Measurements from ENCODE around the gene VPS33B.
A peak's percentile ranks its signal among the peaks of the same experiment; 100 is the strongest.
"Not testable (repeated sequence)": the region's sequence is repeated elsewhere in the genome, so short reads cannot be mapped to it uniquely, and the experiment has no call there.

The VPS33B gene

GRCh38 chr15:91031796-91032195, 9.4 kb upstream of the VPS33B start:
- DNase-seq (ENCODE audit: low read depth): no peak

DNA sequence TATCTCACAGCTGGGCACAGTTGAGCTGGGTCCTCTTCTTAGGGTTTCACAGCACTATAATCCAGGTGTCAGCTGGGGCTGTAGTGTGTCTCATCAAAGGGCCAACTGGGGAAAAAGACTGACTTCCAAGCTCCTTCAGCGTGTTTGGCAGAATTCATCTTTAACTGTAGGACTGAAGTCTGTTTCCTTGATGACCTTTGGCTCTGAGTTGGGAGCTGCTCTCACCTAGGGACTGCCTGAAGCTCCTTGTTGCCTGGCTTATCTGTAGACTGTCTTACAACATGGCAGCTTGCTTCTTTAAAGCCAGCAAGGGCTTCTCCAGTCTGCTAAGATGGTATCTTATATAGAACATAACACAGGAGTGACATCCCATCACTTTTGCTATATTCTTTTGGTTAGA, 5.3 kb upstream of the VPS33B start:
- no peak for DNase-seq (ENCODE audit: low read depth)

GRCh38 chr15:91023720-91024119, 1.3 kb upstream of the VPS33B start:
- DNase-seq (ENCODE audit: low read depth): no peak

DNA sequence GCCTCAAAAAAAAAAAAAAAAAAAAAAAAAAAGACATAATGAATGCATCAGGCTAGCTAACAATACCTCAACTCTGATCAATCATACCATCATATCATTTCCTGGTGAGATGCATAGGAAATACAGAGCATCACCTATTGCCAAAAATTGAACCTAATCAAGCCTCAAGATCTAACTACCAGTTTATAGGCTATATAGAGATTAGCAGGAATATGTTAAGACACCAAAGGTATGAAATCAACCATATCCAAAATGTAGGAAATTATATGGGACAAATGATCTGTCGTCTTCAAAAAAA, 387 bp upstream of the VPS33B start:
- no peak for DNase-seq (ENCODE audit: low read depth)

DNA sequence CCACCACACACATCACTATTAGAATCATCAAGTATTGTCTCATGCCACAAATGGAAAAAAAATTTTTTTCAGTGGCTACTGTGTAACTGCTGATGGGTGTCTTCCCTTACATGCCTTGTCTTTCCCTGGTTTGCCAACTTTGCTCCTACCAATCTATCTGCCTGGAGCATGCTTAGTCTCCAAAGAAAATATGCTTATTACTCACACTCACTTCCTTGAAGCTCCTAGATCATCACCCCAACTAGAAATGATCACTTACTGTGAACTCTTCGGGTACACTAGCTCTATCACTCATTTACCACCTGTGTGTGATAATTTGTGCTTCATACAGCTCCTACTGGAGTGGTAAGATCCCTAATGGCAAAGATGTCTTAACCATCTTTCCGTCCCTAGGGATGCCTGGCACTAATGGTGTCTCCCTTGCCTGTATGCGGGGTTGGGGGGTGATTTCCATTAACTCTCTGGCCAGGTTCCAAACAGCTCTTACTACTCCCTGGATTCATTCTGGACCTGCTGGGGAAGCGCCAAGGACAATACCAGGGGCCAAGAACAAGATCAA, 799 bp downstream of the VPS33B start:
- DNase-seq (ENCODE audit: low read depth): peak; percentile 24

- DNase-seq (ENCODE audit: low read depth): no peak
Observed at GRCh38 chr15:91018158-91018557, 4.2 kb downstream of the VPS33B start.

DNA sequence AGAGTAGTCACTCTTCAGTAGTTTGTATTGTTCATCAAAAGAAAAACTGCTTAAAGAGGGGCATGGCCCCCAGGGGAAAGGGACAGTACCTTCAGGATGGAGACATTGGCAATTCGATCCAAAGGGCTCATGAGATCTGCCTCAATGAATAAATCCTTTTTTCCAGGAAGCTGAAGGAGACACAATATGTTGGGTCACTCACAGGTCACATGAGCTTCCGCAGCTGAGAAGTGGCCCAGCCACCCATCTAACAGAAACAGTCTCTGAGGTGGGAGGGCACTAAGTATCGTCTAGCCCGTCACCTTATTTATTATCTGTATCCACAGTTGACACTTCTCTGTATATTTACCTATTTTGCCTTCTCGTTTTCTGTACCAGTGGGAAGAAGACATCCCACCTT, 4.7 kb downstream of the VPS33B start:
- no peak for DNase-seq (ENCODE audit: low read depth)

DNA sequence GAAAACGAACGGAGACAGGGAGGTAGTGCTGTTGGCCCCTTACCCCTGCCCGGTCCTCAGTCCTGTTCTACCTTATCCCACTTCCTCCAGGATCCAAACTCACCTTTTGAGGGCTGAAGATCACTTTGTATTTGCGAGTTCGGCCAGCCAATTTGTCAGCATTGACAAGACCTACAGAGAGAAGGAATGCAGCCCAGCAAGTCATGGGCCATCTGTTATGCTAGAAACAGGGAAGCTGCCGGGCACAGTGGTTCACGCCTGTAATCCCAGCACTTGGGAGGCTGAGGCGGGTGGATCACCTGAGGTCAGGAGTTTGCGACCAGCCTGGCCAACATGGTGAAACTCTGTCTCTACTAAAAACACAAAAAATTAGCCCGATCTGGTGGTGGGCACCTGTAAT, 8.7 kb downstream of the VPS33B start:
- DNase-seq (ENCODE audit: low read depth): not testable (repeated sequence)

DNA sequence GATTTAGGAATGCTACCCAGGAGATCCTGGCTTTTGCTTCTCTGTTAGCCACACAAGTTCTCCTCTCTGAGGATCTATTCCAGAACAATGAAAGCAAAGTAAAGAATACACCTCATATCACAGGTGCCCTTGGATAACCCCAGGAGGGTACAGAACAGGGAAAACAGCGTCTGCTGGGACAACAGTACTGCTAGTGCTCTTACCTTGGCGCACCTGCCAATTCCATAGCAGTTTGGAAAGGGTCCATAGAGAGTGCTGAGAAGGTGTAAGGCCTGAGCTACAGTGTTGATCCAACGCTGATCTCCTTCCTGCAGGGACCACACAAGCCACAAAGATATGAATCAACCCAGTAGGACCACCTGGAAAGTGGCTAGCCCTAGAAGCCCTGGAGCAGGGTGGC, 15.1 kb downstream of the VPS33B start:
- DNase-seq (ENCODE audit: low read depth): no peak

DNA sequence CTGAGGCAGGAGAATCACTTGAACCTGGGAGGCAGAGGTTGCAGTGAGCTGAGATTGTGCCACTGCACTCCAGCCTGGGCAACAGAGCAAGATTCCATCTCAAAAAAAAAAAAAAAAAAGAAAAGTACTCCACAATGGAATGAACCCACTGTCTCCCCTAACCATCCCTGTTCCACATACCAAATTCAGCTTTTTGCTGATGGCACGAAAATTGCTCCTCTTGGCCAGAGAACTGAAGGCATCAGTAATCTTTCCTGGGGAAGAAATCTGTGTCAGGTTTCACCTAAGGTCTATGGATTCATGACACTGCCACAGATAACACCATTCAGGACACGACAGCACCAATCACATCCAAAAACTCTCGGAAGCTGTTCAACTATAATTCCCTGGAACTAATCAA, 21.2 kb downstream of the VPS33B start:
- DNase-seq (ENCODE audit: low read depth): no peak

DNA sequence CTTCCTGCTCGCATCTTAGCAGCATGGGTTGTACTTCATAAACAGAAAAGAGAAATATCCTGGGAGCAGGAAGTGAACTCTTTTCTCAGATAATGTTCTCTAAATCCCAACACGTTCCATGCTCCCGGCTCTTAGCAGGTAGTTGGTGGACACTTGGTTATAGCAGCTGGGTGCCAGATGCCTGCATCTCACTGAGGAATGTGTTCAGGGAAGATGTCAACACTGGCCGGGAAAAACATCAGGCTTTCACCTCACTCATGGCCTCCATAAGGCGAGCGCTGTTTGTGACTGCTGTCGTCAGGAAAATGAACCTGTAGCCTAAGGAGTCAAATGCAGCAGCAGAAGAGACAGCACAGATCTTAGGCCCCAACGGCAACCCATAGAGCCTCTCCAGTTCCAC, 23.7 kb downstream of the VPS33B start:
- no peak for DNase-seq (ENCODE audit: low read depth)

GRCh38 chr15:90994417-90995311, 27.7 kb downstream of the VPS33B start, which contains the start of gene PRC1:
PRC1 (minus strand) TSS chr15:90994535; CDS start chr15:90994417, 118 bp downstream.
- DNase-seq (ENCODE audit: low read depth): peak; percentile 98

DNA sequence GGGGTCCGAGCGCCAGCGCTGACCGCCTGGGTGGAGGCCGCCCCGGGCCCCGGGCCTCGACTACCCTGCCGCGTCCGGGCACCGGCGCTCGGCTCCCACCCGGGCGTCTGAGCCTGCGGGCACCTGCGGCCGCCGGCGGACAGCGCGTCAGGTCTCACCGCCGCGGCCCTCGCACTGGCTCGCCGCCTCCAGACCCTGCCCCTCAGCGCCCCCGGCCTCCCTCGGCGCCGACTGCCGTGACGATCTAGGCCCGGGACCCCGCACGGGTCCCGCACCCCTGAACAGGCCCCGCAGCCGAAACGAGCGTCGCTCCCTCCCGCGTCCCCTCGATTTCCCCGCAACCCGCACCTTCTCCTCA, 28.4 kb downstream of the VPS33B start:
- DNase-seq (ENCODE audit: low read depth): no peak

DNA sequence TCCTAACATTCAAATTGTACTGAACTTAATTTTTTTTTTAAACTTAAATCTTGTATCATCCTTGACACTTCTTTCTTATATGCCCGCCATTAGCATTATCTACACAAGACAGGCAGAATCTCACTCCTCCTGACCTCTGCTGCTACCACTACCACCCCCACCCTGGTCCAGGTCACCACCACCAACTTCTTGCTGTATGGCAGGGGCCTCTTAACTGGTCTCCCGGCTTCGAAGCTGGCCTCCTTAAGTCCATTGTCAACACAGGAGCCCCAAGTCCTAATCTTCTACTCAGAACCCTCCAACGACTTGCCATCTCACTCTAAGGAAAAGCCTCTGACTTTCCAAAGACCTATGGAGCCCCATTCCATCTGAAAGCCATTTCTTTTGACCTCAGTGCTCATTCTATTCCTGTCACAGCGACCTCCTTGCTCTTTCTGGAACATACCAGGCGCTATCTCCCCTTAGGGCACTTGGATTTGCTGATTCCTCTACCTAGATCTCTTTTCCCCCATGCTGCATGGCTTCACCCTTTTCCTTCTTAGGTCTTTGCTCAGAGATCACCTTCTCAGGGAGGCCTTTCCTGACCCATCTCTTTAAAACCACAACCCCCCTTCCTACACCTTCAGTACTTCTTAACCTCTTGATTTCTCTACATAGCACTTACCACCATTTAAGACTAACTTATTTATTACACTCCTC, 30.7 kb downstream of the VPS33B start:
- no peak for DNase-seq (ENCODE audit: low read depth)

DNA sequence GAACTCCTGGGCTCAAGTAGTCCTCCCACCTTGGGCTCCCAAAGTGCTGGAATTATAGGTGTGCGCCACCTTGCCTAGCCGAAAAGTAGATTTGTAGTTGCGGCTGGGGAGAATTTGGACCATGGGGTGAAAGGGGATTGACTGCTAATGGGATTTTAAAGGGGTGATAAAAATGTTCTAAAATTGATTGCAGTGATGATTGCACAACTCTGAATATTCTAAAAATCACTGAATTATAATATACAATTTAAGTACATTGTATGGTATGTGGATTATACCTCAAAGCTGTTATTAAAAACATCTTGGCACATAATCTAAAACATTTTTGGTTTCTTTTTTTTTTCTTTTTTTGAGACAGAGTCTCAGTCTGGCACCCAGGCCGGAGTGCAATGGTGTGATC, 31.9 kb downstream of the VPS33B start:
- no peak for DNase-seq (ENCODE audit: low read depth)

DNA sequence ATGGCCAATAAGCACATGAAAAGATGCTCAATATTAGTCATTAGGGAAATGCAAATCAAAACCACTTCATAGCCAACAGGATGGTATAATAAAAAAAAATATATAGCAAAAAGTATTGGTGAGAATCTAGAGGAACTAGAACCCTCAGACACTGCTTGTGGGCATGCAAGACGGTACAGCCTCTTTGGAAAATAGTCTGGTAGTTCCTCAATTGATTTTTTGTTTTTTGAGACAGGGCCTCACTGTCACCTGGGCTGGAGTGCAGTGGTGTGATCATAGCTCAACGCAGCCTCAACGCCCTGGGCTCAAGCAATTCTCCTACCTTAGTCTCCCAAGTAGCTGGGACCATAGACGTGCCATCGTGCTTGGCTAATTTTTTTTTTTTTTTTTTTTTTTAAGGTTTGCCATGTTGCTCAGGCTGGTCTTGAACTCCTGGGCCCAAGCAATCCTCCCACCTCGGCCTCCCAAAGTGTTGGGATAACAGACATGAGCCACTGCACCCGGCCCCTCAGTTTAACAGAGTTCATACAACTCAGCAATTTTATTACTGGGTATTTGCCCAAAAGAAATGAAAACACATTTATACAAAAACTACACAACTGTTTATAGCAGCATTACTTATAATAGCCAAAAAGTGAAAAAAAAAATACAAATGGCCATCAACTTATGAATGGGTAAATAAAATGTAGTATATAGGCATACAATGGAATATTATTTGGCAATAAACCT, 33.2 kb downstream of the VPS33B start:
- no peak for DNase-seq (ENCODE audit: low read depth)

DNA sequence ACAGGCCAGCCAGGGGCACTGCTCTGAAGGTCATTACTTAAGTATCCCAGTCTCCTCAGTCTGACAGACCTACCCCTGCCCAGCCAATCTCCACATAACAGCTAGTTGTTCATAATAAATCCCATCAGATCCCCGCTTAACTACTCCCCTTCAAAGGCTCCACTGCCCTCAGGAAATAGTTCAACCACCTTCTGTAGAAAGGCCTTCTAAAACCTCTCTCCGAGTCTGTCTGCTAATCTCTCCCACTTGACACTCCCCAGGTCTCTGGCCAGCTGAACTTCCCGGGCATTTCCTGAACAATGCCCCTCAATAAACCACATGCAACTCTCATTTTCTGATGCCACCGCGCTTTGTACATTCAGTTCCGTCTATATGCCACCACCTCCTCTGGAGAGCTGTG, 34.1 kb downstream of the VPS33B start:
- DNase-seq (ENCODE audit: low read depth): no peak

DNA sequence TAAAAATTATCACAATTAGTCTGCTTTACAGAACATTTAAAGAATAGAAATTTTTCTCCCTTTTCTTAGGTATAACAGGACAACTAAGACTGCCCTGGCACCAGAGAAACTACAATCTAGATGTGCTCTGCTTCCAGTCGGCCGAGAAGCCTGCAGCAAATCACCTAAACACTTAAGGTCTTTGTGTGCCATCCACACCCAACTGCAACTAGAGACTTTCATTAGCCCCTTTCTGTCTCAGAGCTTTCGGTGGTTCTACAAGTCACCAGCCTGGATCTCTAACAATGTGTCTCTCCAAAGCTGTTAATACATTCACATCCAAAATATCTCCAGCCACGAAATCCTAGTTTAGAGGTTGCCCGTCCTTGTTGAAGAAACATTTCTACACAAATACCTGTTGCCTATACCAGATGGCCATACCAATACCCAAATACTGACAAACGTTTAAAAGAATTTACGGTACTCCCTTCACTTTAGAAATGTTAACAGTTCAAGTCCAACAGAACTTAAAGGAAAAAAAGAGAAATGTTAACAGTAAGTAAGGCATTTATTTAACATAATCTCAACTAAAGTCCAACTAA, 34.7 kb downstream of the VPS33B start:
- DNase-seq (ENCODE audit: low read depth): no peak

DNA sequence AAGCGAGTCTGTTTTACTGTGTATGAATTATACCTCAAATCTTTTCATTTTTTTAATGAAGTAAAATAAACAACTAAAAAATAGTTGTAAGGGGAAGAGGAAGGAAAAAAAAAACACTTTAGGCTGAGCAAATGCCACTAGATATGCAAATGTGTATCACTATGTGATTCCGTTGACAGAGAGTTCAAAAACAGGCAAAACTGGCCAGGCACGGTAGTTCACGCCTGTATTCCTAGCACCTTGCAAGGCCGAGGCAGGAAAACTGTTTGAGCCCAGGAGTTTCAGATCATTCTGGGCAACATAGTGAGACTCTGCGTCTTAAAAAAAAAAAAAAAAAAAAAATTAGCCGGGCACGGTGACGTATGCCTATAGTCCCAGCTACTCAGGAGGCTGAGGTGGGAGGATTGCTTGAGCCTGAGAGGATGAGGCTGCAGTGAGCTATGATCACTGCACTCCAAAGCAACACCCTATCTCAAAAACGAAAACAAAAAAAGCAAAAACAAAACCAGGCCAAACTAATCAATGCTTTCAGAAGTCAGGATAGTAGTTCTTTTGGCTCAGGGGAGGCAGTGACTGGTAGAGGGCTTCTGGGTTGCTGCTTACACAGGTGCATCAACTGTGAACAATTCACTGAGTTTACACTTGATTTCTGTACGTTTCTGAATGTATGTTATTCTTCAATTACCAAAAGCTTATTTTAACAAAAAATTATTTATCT, 35.4 kb downstream of the VPS33B start:
- DNase-seq (ENCODE audit: low read depth): no peak

DNA sequence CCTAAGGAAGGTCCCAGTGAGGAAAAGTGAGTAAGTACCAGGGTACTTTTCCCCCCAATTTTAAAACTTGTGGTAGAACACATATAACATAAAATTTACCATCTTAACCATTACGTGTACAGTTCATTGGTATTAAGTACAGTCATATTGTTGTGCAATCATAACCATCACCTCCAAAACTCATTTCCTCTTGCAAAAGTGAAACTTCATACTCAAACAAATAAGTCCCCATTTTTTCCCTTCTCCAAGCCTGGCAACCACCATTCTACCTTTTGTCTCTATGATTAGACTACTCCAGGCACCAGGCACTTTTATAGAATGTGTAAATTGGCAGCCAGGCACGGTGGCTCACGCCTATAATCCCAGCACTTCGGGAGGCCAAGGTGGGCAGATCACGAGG, 40.3 kb downstream of the VPS33B start:
- peak; percentile 86 for DNase-seq (ENCODE audit: low read depth)

DNA sequence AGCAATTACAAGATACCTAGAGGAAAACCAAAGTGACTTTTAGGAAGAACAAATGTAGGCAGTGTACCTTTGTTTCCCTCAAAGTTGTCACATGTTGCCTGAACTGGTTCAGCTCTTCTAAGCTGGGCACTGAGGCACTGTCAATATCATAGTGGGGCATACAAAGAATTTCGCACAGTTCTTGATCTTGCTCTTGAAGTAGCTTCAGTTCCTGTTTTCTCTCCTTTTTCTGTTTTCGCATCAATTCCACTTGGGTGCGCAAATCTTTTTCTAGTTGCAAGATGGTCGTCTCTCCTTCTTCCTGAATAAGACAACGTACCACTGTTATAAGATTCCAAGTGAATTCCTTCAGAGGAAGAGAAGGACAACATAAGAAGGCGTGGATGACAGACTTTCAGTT, 40.7 kb downstream of the VPS33B start:
- no peak for DNase-seq (ENCODE audit: low read depth)

- DNase-seq (ENCODE audit: low read depth): peak; percentile 35
Observed at GRCh38 chr15:90979582-90979981, 42.8 kb downstream of the VPS33B start.

All from iris pigment epithelial cell (primary cell).